Epithelial cell of proximal tubule (primary cell): ENCODE results near the gene VWA3B. TPM values are rescaled to one million over a fixed set of nuclear protein-coding genes. Genes with fewer than 3 reads are reported as not detected.

ENCODE experiments used
- DNase-seq: peaks from one replicate; pipeline ENCODE4 v3.0.0-alpha.2; 2011; ENCODE audit warnings: low read depth
- H3K4me3 ChIP-seq: 2 replicates; pipeline ENCODE4 v1.5.1; 2011; ENCODE audit warnings: low read depth, mild to moderate bottlenecking, low read length
- CTCF ChIP-seq: conservative IDR thresholded peaks from 2 replicates; pipeline ENCODE4 v1.5.1; 2012; ENCODE audit warnings: low read depth, mild to moderate bottlenecking, low read length
- total RNA-seq: library from RNA; depleted of rRNA; stranded (reverse); fragments of >200 nt; gene quantifications from 2 replicates; pipeline ENCODE4 v1.2.3, GENCODE V29; 2015

Gene VWA3B
- total RNA-seq, 1 donor from 2014 or later = not detected

GRCh38 chr2:98153481-98153880 is 66.5 kb downstream of the VWA3B start:
- no peak for TF ChIP-seq CTCF
- H3K4me3 ChIP-seq = no peak overlapping the region
- DNase-seq = no peak

- TF ChIP-seq CTCF = no peak
- no peak overlapping the region for H3K4me3 ChIP-seq
- DNase-seq = no peak
Measured at GRCh38 chr2:98155291-98155690, 68.3 kb downstream of the VWA3B start.

GRCh38 chr2:98155716-98156115 is 68.7 kb downstream of the VWA3B start:
- TF ChIP-seq CTCF = no peak
- H3K4me3 ChIP-seq = no peak overlapping the region
- no peak for DNase-seq

- no peak overlapping the region for H3K4me3 ChIP-seq
- TF ChIP-seq CTCF = no peak
- DNase-seq = no peak
Measured at GRCh38 chr2:98156304-98156703, 69.3 kb downstream of the VWA3B start.

GRCh38 chr2:98157557-98157956 is 70.6 kb downstream of the VWA3B start:
- no peak for DNase-seq
- no peak for TF ChIP-seq CTCF
- no peak overlapping the region for H3K4me3 ChIP-seq

- no peak overlapping the region for H3K4me3 ChIP-seq
- TF ChIP-seq CTCF = no peak
- DNase-seq = no peak
Measured at GRCh38 chr2:98158305-98158704, 71.3 kb downstream of the VWA3B start.

GRCh38 chr2:98160554-98160953 is 73.6 kb downstream of the VWA3B start:
- no peak overlapping the region for H3K4me3 ChIP-seq
- TF ChIP-seq CTCF = no peak
- no peak for DNase-seq
